ENCODE data around the gene SSBP4.

The SSBP4 gene

DNA sequence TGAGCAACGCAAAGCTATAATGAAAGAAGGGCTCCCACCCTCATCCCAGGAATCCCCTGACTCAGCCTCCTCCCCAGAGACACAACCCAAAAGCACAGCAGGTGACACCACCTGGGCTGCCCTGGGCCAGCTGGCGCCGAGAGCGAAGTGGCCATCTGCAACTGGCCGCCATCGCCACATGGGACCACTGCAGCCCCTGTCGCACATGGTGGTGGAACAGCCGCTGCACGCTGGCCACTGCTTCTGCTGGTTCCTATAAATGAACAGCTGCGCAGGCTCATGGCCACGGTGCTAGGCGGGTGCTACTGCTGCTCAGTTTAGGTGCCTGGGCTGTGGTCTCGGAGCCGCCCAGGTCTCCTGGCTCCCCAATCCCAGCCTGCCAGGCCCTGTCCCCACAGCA lies 30.4 kb downstream of the SSBP4 start:
- ChIA-PET POLR2A (interaction anchor here (1.8 kb wide), 1 partner anchor 139 kb away, joined by 6 read pairs; the partner anchor contains the start of gene REX1BD), CTCF (interaction anchor here (0.9 to 10.2 kb wide), 14 partner anchors 10 to 418 kb away, joined by 3 to 131 read pairs (median 6); partner anchors contain the start of genes REX1BD and SSBP4)
- TF ChIP-seq, protein P1, sequence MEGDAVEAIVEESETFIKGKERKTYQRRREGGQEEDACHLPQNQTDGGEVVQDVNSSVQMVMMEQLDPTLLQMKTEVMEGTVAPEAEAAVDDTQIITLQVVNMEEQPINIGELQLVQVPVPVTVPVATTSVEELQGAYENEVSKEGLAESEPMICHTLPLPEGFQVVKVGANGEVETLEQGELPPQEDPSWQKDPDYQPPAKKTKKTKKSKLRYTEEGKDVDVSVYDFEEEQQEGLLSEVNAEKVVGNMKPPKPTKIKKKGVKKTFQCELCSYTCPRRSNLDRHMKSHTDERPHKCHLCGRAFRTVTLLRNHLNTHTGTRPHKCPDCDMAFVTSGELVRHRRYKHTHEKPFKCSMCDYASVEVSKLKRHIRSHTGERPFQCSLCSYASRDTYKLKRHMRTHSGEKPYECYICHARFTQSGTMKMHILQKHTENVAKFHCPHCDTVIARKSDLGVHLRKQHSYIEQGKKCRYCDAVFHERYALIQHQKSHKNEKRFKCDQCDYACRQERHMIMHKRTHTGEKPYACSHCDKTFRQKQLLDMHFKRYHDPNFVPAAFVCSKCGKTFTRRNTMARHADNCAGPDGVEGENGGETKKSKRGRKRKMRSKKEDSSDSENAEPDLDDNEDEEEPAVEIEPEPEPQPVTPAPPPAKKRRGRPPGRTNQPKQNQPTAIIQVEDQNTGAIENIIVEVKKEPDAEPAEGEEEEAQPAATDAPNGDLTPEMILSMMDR (IDR thresholded peaks at IDR 0.05; ENCODE audit: insufficient read depth, low read length, missing control alignments): no peak
- no peak for DNase-seq (ENCODE audit: low read depth, low spot score)
- no peak overlapping the region for H3K4me3 ChIP-seq (ENCODE audit: low read depth, low read length)

DNA sequence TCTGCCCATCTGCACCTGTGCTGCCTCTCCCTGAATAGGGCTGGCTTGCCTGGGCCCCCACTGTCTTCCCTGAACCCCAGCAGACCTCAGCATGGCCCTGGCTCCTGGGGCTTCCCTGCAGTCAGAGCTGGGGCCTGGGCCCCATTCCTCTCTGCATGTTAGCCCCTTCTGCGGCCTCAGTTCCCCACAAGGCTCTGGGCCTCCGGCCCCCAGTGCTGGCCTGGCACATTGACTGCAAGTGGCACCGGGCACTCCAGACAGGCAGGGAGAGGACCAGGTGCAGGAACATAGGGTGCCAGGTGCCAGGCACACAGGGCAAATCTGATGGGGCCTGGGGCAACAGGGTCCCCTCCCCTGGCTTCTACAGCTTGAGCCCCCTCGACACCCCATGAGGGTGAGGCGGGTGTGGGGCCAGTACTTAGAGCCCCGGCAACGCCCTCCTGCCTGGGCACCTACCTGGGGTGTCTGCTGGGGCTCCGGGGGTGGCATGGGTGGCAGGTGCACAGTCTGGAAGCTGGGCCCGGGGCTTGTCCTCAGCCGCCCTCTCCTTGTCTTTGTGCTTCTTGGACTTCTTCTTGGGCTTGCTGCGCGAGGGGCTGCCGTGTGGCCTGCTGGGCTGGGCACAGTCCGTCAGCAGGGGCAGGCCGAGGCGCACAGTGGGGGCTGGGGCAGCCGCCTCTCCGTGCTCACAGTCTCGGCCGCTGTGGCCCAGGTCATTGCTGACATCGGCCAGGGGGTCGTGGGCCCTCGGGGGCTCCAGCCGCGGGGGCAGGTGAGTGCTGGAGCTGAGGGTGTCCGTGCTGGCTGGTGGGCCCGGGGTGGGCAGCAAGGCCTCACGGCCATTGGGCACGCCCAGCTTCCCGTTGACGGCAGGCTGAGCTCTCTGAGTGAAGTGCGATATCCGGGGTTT lies 31.1 kb downstream of the SSBP4 start:
- ChIA-PET CTCF (interaction anchor here (0.6 to 10.2 kb wide), 34 partner anchors 7 to 417 kb away, joined by 3 to 131 read pairs (median 4); partner anchors contain the start of genes REX1BD, SSBP4 and UBA52), POLR2A (interaction anchor here (0.6 to 1.8 kb wide), 2 partner anchors 92 to 139 kb away, joined by 3 to 6 read pairs; partner anchors contain the start of gene REX1BD)
- TF ChIP-seq, protein P1 (IDR thresholded peaks at IDR 0.05; ENCODE audit: insufficient read depth, low read length, missing control alignments): no peak
- H3K4me3 ChIP-seq (ENCODE audit: low read depth, low read length): no peak overlapping the region
- DNase-seq (ENCODE audit: low read depth, low spot score): no peak

DNA sequence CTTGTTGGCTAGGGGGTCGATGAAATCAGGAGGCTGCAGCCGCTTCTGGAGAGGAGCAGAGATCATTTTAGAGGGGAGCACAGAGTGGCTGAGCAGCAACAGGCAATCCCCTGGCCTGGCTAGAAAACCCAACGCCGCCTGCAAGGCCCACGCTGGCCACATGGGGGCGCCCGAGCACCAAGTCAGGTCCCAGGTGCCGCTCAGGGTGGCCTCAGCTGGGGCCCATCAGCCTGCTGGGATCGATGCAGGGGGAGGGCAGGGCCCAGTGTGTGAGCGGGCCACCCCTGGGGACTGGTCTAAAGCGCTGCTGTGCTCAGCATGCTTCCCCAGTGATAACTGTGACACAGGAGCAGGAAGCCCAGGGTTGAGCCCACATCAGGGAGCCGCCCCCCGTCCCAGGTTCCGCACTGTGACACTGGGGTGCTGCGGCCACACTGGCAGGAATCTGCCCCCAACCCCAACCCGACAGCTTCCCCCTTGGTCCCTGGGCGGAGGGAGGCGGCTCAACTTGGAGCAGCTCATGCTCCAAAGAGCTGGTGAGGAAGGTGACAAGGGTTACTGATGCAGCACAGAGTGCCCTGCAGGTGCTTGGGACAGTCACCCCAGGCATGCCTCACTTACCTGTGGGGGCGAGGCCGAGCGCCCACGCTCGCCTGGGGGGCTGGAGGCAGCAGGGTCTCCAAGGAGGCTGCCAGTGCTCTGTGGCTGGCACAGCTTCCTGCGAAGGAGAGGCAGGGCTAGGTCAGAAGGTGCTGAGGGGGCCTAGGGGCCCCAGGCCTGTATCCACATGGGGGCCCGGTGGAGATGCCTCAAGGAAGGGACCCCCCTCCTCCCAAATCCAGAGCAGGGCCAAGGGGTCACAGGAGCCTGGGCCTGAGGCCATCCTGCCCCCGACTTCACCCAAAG lies 32.0 kb downstream of the SSBP4 start:
- H3K4me3 ChIP-seq (ENCODE audit: low read depth, low read length): no peak overlapping the region
- ChIA-PET POLR2A (interaction anchor here (1.0 to 1.8 kb wide), 2 partner anchors 138 to 259 kb away, joined by 3 to 6 read pairs; partner anchors contain the start of gene REX1BD), CTCF (interaction anchor here (0.6 to 10.2 kb wide), 38 partner anchors 8 to 536 kb away, joined by 3 to 131 read pairs (median 4); partner anchors contain the start of genes REX1BD, SSBP4 and UBA52)
- TF ChIP-seq, protein P1 (IDR thresholded peaks at IDR 0.05; ENCODE audit: insufficient read depth, low read length, missing control alignments): peak; percentile 99
- no peak for DNase-seq (ENCODE audit: low read depth, low spot score)

DNA sequence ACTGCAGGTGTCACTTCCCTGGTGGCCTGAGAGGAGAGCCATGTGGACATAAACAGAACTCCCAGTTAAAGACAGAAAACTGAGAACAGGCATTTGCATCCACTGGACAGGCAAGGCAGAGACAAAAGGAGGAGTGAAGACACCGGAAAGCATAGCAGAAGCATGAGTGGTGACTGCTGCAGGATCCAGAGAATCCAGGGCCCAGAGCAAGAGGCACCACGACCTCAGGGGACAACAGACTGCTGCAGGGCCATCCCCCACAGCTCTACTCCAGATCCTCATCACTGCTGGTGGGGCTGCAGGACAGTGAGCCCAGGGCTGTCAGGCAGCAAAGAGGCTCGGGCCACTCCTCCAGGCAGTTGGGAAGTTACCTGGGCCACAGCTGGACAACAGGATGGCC lies 33.2 kb downstream of the SSBP4 start:
- ChIA-PET POLR2A (interaction anchor here (1.0 kb wide), 1 partner anchor 260 kb away, joined by 3 read pairs; no protein-coding TSS in a partner anchor), CTCF (interaction anchor here (0.8 to 10.2 kb wide), 14 partner anchors 8 to 535 kb away, joined by 3 to 131 read pairs (median 7); partner anchors contain the start of genes REX1BD, SSBP4 and UBA52)
- TF ChIP-seq, protein P1 (IDR thresholded peaks at IDR 0.05; ENCODE audit: insufficient read depth, low read length, missing control alignments): no peak
- H3K4me3 ChIP-seq (ENCODE audit: low read depth, low read length): no peak overlapping the region
- DNase-seq (ENCODE audit: low read depth, low spot score): no peak

DNA sequence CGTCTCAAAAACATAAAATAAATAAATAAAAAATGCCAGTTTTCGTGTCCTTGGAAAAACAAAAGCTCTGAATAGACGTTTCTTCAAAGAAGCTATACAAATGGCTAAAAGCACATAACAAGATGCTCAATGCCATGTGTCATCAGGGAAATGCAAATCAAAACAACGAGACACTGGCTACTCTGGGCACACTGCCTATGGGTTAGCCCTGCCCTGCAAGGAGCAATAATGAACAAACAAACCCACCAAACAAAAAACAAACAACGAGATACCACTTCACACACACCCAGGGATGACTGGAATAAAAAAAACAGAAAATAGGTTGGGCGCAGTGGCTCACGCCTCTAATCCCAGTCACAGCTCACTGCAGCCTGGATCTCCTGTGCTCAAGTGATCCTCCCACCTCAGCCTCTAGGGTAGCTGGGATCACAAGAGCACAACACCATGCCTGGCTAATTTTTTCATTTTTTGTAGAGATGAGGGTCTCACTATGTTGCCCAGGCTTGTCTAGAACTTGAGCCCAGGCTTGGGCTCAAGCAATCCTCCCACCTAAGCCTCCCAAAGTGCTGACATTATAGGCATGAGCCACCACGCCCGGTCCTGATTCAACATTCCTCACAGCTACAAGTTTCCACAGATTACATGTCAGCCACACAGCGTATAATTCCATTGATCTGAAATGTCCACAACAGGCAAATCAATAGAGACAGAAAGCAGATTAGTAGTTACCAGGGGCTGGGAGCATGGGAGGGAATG lies 34.2 kb downstream of the SSBP4 start:
- no peak overlapping the region for H3K4me3 ChIP-seq (ENCODE audit: low read depth, low read length)
- CTCF ChIA-PET: interaction anchor here (0.5 to 10.2 kb wide), 15 partner anchors 6 to 462 kb away, joined by 3 to 131 read pairs (median 4); partner anchors contain the start of genes REX1BD, UBA52 and UPF1
- DNase-seq (ENCODE audit: low read depth, low spot score): no peak
- POLR2A ChIA-PET: no interaction called here
- TF ChIP-seq, protein P1 (IDR thresholded peaks at IDR 0.05; ENCODE audit: insufficient read depth, low read length, missing control alignments): no peak

Measured in AG04449 (cell line).